ENCODE results near the gene MAP2K5.

DNA sequence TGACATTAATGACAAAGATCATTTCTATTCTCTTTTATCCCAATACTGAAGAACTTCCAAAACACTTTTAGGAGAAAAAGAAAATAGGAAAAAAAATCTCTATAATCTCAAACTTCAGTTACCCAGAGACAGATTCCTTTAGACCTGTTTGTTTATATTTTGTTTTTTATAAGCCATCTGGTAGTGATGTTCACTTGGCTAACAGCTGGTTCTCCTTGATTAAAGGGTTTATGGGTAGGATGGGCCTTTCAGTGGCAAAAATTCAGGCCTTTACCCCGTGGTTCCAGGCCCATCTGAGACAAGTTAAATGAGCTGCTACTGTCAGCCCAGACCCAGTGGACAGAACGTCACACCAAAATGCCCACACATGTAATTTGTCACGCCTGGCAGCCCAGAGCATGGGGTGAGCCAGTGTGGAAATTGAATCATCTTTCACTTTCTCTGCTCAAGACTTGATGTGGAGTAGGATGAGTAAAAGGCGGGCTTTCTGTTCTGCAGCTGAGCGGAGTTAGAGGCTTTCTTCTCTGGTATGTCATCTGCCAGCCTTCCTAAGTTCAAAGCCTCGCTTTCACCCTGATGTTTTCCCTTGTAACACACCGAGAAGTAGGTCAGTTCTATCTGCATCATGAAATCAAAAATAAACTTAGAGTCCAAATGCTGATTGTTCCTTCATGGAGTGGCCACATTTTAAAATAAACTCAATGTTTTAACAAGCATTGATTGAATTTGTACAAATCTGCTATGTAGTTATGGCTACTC, 220.3 kb downstream of the MAP2K5 start:
- TF ChIP-seq, protein P1, sequence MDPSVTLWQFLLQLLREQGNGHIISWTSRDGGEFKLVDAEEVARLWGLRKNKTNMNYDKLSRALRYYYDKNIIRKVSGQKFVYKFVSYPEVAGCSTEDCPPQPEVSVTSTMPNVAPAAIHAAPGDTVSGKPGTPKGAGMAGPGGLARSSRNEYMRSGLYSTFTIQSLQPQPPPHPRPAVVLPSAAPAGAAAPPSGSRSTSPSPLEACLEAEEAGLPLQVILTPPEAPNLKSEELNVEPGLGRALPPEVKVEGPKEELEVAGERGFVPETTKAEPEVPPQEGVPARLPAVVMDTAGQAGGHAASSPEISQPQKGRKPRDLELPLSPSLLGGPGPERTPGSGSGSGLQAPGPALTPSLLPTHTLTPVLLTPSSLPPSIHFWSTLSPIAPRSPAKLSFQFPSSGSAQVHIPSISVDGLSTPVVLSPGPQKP (IDR thresholded peaks at IDR 0.05; ENCODE audit: low read depth, low read length), result no peak
- TF ChIP-seq, protein P2, sequence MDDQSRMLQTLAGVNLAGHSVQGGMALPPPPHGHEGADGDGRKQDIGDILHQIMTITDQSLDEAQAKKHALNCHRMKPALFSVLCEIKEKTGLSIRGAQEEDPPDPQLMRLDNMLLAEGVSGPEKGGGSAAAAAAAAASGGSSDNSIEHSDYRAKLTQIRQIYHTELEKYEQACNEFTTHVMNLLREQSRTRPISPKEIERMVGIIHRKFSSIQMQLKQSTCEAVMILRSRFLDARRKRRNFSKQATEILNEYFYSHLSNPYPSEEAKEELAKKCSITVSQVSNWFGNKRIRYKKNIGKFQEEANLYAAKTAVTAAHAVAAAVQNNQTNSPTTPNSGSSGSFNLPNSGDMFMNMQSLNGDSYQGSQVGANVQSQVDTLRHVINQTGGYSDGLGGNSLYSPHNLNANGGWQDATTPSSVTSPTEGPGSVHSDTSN (IDR thresholded peaks at IDR 0.05), result no peak
